Activated CD8-positive, alpha-beta memory T cell treated with anti-CD3 and anti-CD28 coated beads for 36 hours (primary cell): ENCODE data around the gene ABCC1. TPM values are rescaled to one million over a fixed set of nuclear protein-coding genes. Genes with fewer than 3 reads are reported as not detected.
"Not testable (repeated sequence)": the region's sequence is repeated elsewhere in the genome, so short reads cannot be mapped to it uniquely, and the experiment has no call there.

Source experiments
- CTCF ChIA-PET: fragments of 350-600 bp; sonication (Branson Sonifier 250); formaldehyde crosslinking; loops from one replicate; lab custom pipeline; 2021; ENCODE audit warnings: antibody characterized with exemption; lab: Charles Lee
- POLR2A ChIA-PET: fragments of 350-600 bp; sonication (Branson Sonifier 250); formaldehyde crosslinking; loops from one replicate; lab custom pipeline; 2021; ENCODE audit warnings: antibody characterized with exemption; lab: Charles Lee
- total RNA-seq, 2 experiments: library from RNA; stranded (reverse); gene quantifications; one replicate each; pipeline ENCODE4 v1.2.3, GENCODE V29; 2021

The ABCC1 gene
- total RNA-seq, 2 experiments from 2014 or later = 70.6 to 73.5 TPM

DNA sequence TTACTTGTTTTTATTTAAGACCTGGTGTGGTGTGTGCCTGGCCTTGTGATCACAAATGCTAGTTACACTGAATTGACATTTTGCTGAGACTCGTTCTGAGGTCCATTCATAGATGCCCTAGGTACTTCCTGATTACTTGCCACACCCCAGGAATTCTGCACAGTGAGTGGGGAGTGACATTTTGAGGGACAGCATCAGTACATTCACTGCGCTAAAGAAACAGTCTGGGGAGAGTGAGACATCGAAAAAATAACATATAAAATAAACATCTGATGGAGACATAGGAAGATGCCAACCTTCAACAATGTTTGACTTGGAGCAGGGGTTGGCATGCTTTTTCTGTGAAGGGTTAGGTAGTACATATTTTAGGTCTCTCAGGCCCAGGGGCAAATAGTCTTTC, 30.4 kb downstream of the ABCC1 start:
- POLR2A ChIA-PET = no interaction called here
- CTCF ChIA-PET = no interaction called here

- ChIA-PET CTCF (no interaction called here), POLR2A (no interaction called here)
Measured at GRCh38 chr16:15980329-15980728, 30.9 kb downstream of the ABCC1 start.

GRCh38 chr16:15981382-15981781, 32.0 kb downstream of the ABCC1 start:
- CTCF ChIA-PET = no interaction called here
- POLR2A ChIA-PET = no interaction called here

GRCh38 chr16:15982194-15982915, 32.9 kb downstream of the ABCC1 start:
- CTCF ChIA-PET, POLR2A ChIA-PET: not testable (repeated sequence)

GRCh38 chr16:15983898-15984297, 34.5 kb downstream of the ABCC1 start:
- POLR2A ChIA-PET = interaction anchor here (0.5 kb wide), 1 partner anchor 233 kb away, joined by 7 read pairs; no protein-coding TSS in a partner anchor

GRCh38 chr16:15985144-15985543, 35.7 kb downstream of the ABCC1 start:
- POLR2A ChIA-PET = no interaction called here
- CTCF ChIA-PET = no interaction called here

More at GRCh38 chr16:15983898-15984297, 34.5 kb downstream of the ABCC1 start:
- CTCF ChIA-PET = no interaction called here

GRCh38 chr16:15986261-15986660, 36.8 kb downstream of the ABCC1 start:
- POLR2A ChIA-PET = no interaction called here
- CTCF ChIA-PET = no interaction called here

- POLR2A ChIA-PET = no interaction called here
Measured at GRCh38 chr16:15988268-15989013, 39.0 kb downstream of the ABCC1 start.

DNA sequence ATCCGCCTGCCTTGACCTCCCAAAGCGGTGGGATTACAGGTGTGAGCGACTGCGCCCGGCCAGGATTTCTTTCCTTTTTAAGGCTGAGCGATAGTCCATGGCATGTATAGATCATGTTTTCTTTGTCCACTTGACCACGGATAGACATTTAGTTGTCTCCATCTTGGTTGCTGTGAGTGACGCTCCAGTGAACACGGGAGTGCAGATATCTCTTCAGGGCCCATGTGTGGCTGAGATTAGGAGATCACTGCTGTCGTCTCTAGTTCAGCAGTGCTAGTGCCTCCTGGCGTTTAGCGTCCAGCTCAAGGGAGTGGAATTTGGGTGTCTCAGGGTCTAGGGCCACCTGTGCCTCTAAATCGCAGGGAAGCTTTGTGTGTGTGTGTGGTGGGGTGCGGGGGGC, 41.5 kb downstream of the ABCC1 start:
- CTCF ChIA-PET = interaction anchor here (0.6 kb wide), 1 partner anchor 30 kb away, joined by 4 read pairs; no protein-coding TSS in a partner anchor
- POLR2A ChIA-PET = no interaction called here

More at GRCh38 chr16:15988268-15989013, 39.0 kb downstream of the ABCC1 start:
- CTCF ChIA-PET = interaction anchor here (0.6 kb wide), 1 partner anchor 359 kb away, joined by 3 read pairs; no protein-coding TSS in a partner anchor

GRCh38 chr16:15993128-15993527, 43.7 kb downstream of the ABCC1 start:
- CTCF ChIA-PET = no interaction called here
- POLR2A ChIA-PET = interaction anchor here (0.6 kb wide), 1 partner anchor 104 kb away, joined by 3 read pairs; the partner anchor contains the start of gene CEP20

GRCh38 chr16:15993541-15993940, 44.1 kb downstream of the ABCC1 start:
- CTCF ChIA-PET = no interaction called here
- POLR2A ChIA-PET = no interaction called here

- ChIA-PET POLR2A (no interaction called here), CTCF (interaction anchor here (0.7 kb wide), 1 partner anchor 74 kb away, joined by 3 read pairs; no protein-coding TSS in a partner anchor)
Measured at GRCh38 chr16:15993946-15994665, 44.7 kb downstream of the ABCC1 start.

GRCh38 chr16:15996432-15997109, 47.2 kb downstream of the ABCC1 start:
- ChIA-PET CTCF (no interaction called here), POLR2A (no interaction called here)

- CTCF ChIA-PET = no interaction called here
- POLR2A ChIA-PET = no interaction called here
Measured at GRCh38 chr16:16000685-16001084, 51.3 kb downstream of the ABCC1 start.

- POLR2A ChIA-PET = no interaction called here
- CTCF ChIA-PET = no interaction called here
Measured at GRCh38 chr16:16001596-16002255, 52.3 kb downstream of the ABCC1 start.

GRCh38 chr16:16003719-16004313, 54.4 kb downstream of the ABCC1 start:
- ChIA-PET POLR2A (interaction anchor here (0.7 kb wide), 1 partner anchor 64 kb away, joined by 4 read pairs; no protein-coding TSS in a partner anchor), CTCF (no interaction called here)

DNA sequence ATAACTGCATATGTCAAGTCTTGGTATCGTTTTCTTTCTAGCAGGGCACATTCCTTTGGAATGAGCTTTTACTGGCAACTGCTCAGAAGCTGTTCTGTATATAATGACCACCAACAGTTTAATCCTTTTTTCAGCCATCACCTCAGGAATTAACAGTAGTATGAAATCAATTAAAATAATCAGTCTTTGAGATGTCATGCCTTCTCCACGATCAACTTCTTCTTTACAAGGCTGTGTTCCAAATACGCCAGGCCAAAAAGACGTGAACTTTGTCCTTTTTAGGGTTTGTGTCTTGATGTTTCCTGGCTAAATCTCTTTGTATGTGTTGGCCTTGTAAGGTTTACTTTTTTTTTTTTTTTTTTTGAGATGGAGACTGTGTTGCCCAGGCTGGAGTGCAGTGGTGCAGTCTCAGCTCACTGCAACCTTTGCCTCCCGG, 54.9 kb downstream of the ABCC1 start:
- POLR2A ChIA-PET = no interaction called here
- CTCF ChIA-PET = no interaction called here

- CTCF ChIA-PET = no interaction called here
- POLR2A ChIA-PET = no interaction called here
Measured at GRCh38 chr16:16005721-16006120, 56.3 kb downstream of the ABCC1 start.
